Ovary (tissue), 3 donors: ENCODE measurements around the gene KRT33B.

ENCODE experiments used
- CTCF ChIP-seq, 3 donors: fragments of 450-650 bp in 2 of 3; fragments of 200-600 bp in 1 of 3; IDR thresholded peaks; one replicate each; pipeline versions ENCODE4 v1.5.1 to v1.8.0; 2016 to 2022; ENCODE audit warnings: antibody characterized with exemption in 3 of 3, mild to moderate bottlenecking in 1 of 3
- EP300 ChIP-seq: sonication (generic); formaldehyde crosslinking; IDR thresholded peaks from one replicate; pipeline ENCODE4 v1.6.1; 2017; ENCODE audit warnings: antibody characterized with exemption
- donor health status: DM: no; HTN: no; CAD: no.

- TF ChIP-seq EP300 (no peak), CTCF (IDR thresholded peaks at IDR 0.05) (no peak)
These were observed 36.5 kb downstream of the KRT33B start for GRCh38 chr17:41333098-41333497.
